ENCODE data around the gene RSPH10B.
"Not testable (repeated sequence)": the region's sequence is repeated elsewhere in the genome, so short reads cannot be mapped to it uniquely, and the experiment has no call there.

GRCh38 chr7:5890244-5890643, 80.2 kb downstream of the RSPH10B start:
- TF ChIP-seq YY1 (IDR thresholded peaks at IDR 0.05; ENCODE audit: insufficient read depth, insufficient read length); SUZ12 (IDR thresholded peaks at IDR 0.05; ENCODE audit: extremely low read depth, insufficient read depth, insufficient read length); ZNF274 (IDR thresholded peaks at IDR 0.05; ENCODE audit: low read depth, low read length): not testable (repeated sequence)
